Activated naive CD4-positive, alpha-beta T cell treated with anti-CD3 and anti-CD28 coated beads, Interleukin-2, amount 50 U/mL, for 24 hours (primary cell): ENCODE results near the gene PAPOLA.
A peak's percentile ranks its signal among the peaks of the same experiment; 100 is the strongest.
"Not testable (repeated sequence)": the region's sequence is repeated elsewhere in the genome, so short reads cannot be mapped to it uniquely, and the experiment has no call there.

Experiments
- H3K27ac Mint-ChIP-seq: one replicate; pipeline ENCODE4 v1.8.0; 2021; ENCODE audit warnings: mild to moderate bottlenecking, mixed read lengths
- H3K27me3 Mint-ChIP-seq: one replicate; pipeline ENCODE4 v1.8.0; 2021; ENCODE audit warnings: mixed read lengths
- H3K36me3 Mint-ChIP-seq: one replicate; pipeline ENCODE4 v1.8.0; 2021; ENCODE audit warnings: mixed read lengths
- H3K4me1 Mint-ChIP-seq: one replicate; pipeline ENCODE4 v1.8.0; 2021; ENCODE audit warnings: mixed read lengths
- H3K4me3 Mint-ChIP-seq: one replicate; pipeline ENCODE4 v1.8.0; 2021; ENCODE audit warnings: mild to moderate bottlenecking, mixed read lengths
- H3K9me3 Mint-ChIP-seq: one replicate; pipeline ENCODE4 v1.8.0; 2021; ENCODE audit warnings: mixed read lengths

PAPOLA gene

GRCh38 chr14:96489327-96489726 lies 12.9 kb upstream of the PAPOLA start:
- Mint-ChIP-seq H3K9me3 (no peaks in the 10 kb centered on the region), H3K27me3 (peaks cover 6% of the 10 kb centered on the region), H3K36me3 (no peaks in the 10 kb centered on the region), H3K27ac (no peak overlapping the region), H3K4me3 (no peak overlapping the region), H3K4me1 (peaks cover 6% of the 10 kb centered on the region)

GRCh38 chr14:96493178-96493577 lies 9.0 kb upstream of the PAPOLA start:
- H3K27me3 Mint-ChIP-seq: peaks cover 7% of the 10 kb centered on the region
- peaks cover 8% of the 10 kb centered on the region for H3K4me1 Mint-ChIP-seq
- no peak overlapping the region for H3K4me3 Mint-ChIP-seq
- H3K36me3 Mint-ChIP-seq: no peaks in the 10 kb centered on the region
- H3K9me3 Mint-ChIP-seq: no peaks in the 10 kb centered on the region
- no peak overlapping the region for H3K27ac Mint-ChIP-seq

GRCh38 chr14:96494331-96494730 lies 7.9 kb upstream of the PAPOLA start:
- Mint-ChIP-seq H3K9me3 (no peaks in the 10 kb centered on the region), H3K36me3 (no peaks in the 10 kb centered on the region), H3K4me3 (no peak overlapping the region), H3K27ac (no peak overlapping the region), H3K27me3 (peaks cover 7% of the 10 kb centered on the region), H3K4me1 (peaks cover 8% of the 10 kb centered on the region)

DNA sequence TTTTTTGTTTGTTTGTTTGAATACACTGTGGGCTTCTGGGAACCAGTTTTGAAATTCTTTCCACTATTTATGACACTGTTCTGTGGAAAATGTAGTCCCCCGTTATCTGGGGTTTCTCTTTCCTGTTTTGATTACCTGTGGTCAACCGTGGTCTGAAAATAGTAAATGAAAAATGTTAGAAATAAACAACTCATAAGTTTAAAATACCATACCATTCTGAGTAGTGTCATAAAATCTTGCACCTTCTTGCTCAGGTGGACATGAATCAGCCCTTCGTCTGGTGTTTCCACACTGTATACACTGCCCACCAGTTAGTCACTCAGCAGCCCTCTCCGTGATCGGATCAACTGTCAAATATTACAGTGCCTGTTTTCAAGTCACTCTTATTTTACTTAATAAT lies 5.1 kb upstream of the PAPOLA start:
- Mint-ChIP-seq H3K4me3 (no peak overlapping the region), H3K27me3 (peaks cover 3% of the 10 kb centered on the region), H3K4me1 (peaks cover 14% of the 10 kb centered on the region), H3K27ac (no peak overlapping the region), H3K9me3 (no peaks in the 10 kb centered on the region), H3K36me3 (no peaks in the 10 kb centered on the region)

DNA sequence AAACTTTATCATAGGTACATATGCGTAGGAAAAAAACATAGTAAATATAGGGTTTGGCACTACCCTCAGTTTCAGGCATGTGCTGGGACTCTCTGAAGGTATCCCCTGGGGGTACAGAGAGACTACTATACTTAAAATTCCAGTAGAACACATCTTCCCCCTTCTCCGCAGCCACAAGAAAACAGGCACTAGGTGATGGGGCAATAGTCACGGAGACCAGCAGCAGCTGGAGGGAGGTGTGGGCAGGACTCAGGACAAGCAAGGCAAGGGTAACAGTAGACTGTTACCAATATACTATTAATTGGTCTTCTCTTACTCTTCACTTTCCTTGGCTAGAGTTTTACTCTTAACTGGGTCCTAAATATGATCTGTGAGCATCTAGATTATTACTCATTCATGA lies 4.6 kb upstream of the PAPOLA start:
- Mint-ChIP-seq H3K4me3 (no peak overlapping the region), H3K36me3 (peaks cover 2% of the 10 kb centered on the region), H3K4me1 (peaks cover 14% of the 10 kb centered on the region), H3K9me3 (no peaks in the 10 kb centered on the region), H3K27me3 (peaks cover 2% of the 10 kb centered on the region), H3K27ac (no peak overlapping the region)

DNA sequence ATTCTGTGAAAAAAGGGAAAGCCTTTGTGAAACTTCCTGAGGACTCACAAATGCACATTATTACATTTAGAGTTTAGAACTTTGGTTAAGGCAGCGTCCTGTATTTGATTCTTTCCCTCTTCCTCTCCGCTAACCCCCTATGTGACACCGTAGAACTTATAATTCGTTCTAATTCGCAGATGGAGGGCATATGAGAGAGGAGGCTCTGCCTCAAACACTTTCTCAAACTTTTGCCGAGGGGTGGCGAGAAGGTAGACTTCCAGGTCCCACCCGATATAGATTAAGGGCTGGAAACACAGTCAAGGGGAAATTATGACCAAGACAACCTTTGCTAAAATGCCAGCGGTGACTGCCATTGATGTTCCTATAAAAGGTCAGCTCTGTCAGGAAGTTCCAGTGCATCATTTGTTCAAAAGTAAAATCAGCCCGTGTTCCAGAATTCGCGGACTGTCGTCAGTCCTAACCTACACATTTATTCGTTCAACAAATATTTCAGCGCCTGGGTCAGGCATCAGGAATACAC lies 904 bp upstream of the PAPOLA start:
- Mint-ChIP-seq H3K4me3 (peak overlapping the region; percentile 100), H3K4me1 (peaks cover 39% of the 10 kb centered on the region), H3K36me3 (peaks cover 15% of the 10 kb centered on the region), H3K9me3 (no peaks in the 10 kb centered on the region), H3K27me3 (no peaks in the 10 kb centered on the region), H3K27ac (peak overlapping the region; percentile 100)

DNA sequence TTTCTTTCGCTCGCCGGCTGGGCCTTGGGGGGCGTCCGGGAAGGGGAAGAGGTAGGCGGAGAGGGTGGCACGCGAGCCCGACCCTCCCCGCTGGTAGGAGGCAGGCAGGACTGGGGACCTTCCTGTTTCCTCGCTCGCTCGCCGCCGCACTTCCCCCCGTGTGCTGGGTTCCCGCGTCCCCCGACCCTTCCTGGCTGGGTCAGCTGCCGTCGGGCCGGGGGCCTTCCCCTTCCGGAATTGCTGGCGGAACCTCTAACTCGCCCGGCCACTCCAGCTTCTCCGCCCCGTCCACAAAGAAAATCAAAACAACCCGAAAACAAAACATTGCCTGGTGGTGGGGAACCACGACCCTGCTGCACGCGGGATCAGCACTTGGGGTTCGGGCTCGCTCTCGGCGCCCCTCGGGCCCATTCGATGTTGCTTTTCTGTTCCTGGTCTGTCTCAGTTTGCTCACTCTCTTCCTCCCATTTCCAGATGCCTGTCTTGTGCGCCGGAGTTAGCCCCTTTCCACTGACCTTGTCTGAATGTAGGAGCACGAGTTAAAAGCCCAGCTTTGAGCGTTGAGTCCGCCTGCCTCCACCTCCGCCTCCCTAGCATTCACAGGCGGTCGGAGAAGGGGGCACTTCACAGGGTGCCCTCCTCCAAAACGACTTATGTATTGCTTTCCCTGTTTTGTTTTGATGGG lies 581 bp downstream of the PAPOLA start:
- Mint-ChIP-seq H3K4me1 (peaks cover 46% of the 10 kb centered on the region), H3K27ac (peak overlapping the region; percentile 100), H3K9me3 (no peaks in the 10 kb centered on the region), H3K36me3 (peaks cover 15% of the 10 kb centered on the region), H3K27me3 (no peaks in the 10 kb centered on the region), H3K4me3 (peak overlapping the region; percentile 100)

DNA sequence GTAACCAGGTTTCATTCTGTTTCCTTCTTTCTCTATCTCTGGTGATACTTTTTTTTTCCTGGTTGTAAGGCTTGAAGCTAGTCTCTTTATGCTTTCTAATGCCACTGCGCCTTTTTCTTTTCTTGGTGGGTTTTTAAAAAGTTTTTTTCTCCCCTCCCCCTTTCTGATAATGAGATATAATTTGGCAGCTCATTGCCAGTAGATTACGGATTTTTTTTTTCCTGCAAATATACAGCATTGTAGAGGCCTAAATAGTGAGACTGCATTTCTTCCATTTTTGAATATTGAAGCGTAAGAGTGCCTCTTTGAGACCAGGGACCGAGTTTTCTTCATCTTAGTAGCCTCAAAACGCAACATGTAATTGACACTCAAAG lies 1.1 kb downstream of the PAPOLA start:
- Mint-ChIP-seq H3K27me3 (no peaks in the 10 kb centered on the region), H3K9me3 (no peaks in the 10 kb centered on the region), H3K36me3 (peaks cover 15% of the 10 kb centered on the region), H3K4me3 (peak overlapping the region; percentile 100), H3K4me1 (peaks cover 51% of the 10 kb centered on the region), H3K27ac (peak overlapping the region; percentile 100)

DNA sequence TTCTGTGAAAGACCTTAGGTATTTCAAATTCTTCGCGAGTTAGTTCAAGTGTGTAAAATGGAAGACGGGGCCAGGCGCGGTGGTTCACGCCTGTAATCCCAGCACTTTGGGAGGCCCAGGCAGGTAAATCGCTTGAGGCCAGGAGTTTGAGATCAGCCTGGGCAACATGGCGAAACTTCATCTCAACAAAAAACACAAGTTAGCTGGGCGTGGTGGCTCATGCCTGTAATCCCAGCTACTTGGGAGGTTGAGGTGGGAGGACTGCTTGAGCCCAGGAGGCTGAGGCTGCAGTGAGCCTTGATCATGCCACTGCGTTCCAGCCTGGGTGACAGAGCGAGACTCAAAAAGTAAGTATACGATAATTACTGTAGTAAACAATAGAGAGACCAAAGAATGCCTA lies 2.2 kb downstream of the PAPOLA start:
- H3K4me1 Mint-ChIP-seq: peaks cover 62% of the 10 kb centered on the region
- H3K27me3 Mint-ChIP-seq, H3K9me3 Mint-ChIP-seq: not testable (repeated sequence)
- H3K4me3 Mint-ChIP-seq: peak overlapping the region; percentile 100
- H3K36me3 Mint-ChIP-seq: peaks cover 15% of the 10 kb centered on the region
- H3K27ac Mint-ChIP-seq: peak overlapping the region; percentile 8

DNA sequence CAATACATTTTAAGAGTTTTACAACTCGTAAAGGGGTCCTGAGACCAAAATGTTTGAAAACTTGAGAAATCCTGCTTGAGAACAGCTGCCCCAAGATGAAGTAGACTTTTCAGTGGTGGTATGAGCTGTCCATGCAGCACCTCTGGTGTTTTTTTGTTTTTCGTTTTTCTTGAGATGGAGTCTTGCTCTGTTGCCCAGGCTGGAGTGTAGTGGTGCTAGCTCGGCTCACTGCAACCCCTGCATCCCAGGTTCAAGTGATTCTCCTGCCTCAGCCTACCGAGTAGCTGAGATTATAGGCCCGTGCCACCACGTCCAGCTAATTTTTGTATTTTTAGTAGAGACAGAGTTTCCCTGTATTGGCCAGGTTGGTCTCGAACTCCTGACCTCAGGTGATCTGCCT lies 5.5 kb downstream of the PAPOLA start:
- Mint-ChIP-seq H3K36me3 (peaks cover 13% of the 10 kb centered on the region), H3K9me3 (no peaks in the 10 kb centered on the region), H3K4me3 (no peak overlapping the region), H3K27me3 (no peaks in the 10 kb centered on the region), H3K27ac (no peak overlapping the region), H3K4me1 (peaks cover 87% of the 10 kb centered on the region)

DNA sequence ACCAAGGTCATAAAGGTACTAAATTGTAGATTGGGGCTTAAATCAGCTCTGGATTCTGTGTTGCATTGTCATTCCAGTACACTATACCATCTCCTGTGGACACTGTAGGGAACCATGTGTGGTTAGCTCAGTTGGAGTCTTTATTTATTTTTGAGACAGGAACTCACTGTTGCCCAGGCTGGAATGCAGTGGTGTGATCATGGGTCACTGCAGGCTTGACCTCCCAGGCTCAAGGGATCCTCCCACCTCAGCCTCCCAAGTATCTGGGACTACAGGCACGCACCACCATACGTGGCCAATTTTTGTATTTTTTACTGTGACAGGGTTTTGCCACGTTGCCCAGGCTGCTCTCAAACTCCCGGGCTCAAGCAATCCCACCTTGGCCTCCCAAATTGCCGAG lies 6.7 kb downstream of the PAPOLA start:
- Mint-ChIP-seq H3K9me3 (no peaks in the 10 kb centered on the region), H3K27ac (no peak overlapping the region), H3K27me3 (no peaks in the 10 kb centered on the region), H3K4me3 (no peak overlapping the region), H3K4me1 (peaks cover 90% of the 10 kb centered on the region), H3K36me3 (peaks cover 4% of the 10 kb centered on the region)

DNA sequence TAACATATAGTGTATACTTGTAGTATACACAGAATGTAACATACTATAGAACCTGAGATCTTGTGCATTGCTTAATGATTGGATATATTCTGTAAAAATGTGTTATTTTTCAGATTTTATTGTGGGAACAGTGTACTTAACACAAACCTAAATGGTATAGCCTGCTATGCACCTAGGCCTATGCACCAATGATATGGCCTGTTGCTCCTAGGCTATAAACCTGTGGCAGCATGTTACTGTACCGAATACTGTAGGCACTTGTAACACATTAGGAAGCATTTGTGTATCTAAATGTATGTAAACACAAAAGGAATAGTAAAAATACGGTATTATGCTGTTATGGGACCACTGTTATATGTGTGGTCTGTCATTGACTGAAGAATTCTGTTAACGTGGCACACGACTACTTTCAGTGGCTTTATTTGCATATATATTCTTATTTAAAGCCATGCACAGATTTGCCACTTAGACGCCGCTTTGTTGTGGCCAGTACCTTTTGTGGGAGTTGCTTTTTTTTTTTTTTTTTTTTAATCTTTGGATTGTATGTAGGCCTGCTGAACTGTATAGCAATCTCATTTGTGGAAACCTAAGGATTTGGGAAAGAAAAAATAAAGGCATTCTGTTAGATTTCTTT lies 7.4 kb downstream of the PAPOLA start:
- H3K27me3 Mint-ChIP-seq: no peaks in the 10 kb centered on the region
- peaks cover 90% of the 10 kb centered on the region for H3K4me1 Mint-ChIP-seq
- no peaks in the 10 kb centered on the region for H3K9me3 Mint-ChIP-seq
- peaks cover 3% of the 10 kb centered on the region for H3K36me3 Mint-ChIP-seq
- H3K27ac Mint-ChIP-seq: no peak overlapping the region
- H3K4me3 Mint-ChIP-seq: peak overlapping the region; percentile 52

- Mint-ChIP-seq H3K4me3 (peak overlapping the region; percentile 76), H3K4me1 (peaks cover 90% of the 10 kb centered on the region)
Observed at GRCh38 chr14:96511146-96511545, 9.0 kb downstream of the PAPOLA start.

DNA sequence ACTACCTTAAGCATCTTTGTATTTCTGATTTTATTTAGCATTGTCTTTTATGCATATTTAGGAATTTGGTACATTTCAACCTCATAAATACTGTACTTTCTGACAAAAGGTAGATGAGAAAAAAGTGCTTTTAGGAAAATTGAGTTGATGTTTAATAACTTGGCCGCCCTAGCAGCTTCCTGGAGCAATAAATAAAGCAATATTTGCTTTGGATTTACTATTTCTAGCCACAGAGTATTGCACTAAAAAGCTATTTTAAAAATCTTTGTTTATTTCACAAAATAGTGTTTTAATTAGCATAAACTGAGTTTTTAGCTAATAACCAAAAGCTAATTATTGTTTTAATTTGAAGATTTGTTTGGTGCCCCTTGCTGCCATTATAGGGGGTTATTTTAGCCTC lies 9.5 kb downstream of the PAPOLA start:
- Mint-ChIP-seq H3K4me1 (peaks cover 90% of the 10 kb centered on the region), H3K27ac (no peak overlapping the region), H3K9me3 (no peaks in the 10 kb centered on the region), H3K36me3 (no peaks in the 10 kb centered on the region), H3K4me3 (peak overlapping the region; percentile 76), H3K27me3 (no peaks in the 10 kb centered on the region)

More at GRCh38 chr14:96511146-96511545, 9.0 kb downstream of the PAPOLA start:
- H3K36me3 Mint-ChIP-seq: no peaks in the 10 kb centered on the region
- H3K27ac Mint-ChIP-seq: no peak overlapping the region
- H3K27me3 Mint-ChIP-seq: no peaks in the 10 kb centered on the region
- no peaks in the 10 kb centered on the region for H3K9me3 Mint-ChIP-seq

GRCh38 chr14:96512122-96512521 lies 9.9 kb downstream of the PAPOLA start:
- no peaks in the 10 kb centered on the region for H3K36me3 Mint-ChIP-seq
- peaks cover 94% of the 10 kb centered on the region for H3K4me1 Mint-ChIP-seq
- H3K27ac Mint-ChIP-seq: no peak overlapping the region
- H3K27me3 Mint-ChIP-seq: no peaks in the 10 kb centered on the region
- peak overlapping the region; percentile 47 for H3K4me3 Mint-ChIP-seq
- no peaks in the 10 kb centered on the region for H3K9me3 Mint-ChIP-seq

- peaks cover 98% of the 10 kb centered on the region for H3K4me1 Mint-ChIP-seq
- H3K36me3 Mint-ChIP-seq: no peaks in the 10 kb centered on the region
- no peaks in the 10 kb centered on the region for H3K27me3 Mint-ChIP-seq
- H3K9me3 Mint-ChIP-seq: no peaks in the 10 kb centered on the region
- no peak overlapping the region for H3K27ac Mint-ChIP-seq
- H3K4me3 Mint-ChIP-seq: peak overlapping the region; percentile 47
Observed at GRCh38 chr14:96512602-96513397, 10.6 kb downstream of the PAPOLA start.
